Non-pigmented ciliary epithelial cell (primary cell): Measurements from ENCODE around the gene HERC6.
"Not testable (repeated sequence)": the region's sequence is repeated elsewhere in the genome, so short reads cannot be mapped to it uniquely, and the experiment has no call there.

ENCODE experiments used
- DNase-seq: peaks from one replicate; pipeline ENCODE4 v3.0.0-alpha.2; 2010; ENCODE audit warnings: low read depth

The HERC6 gene

DNA sequence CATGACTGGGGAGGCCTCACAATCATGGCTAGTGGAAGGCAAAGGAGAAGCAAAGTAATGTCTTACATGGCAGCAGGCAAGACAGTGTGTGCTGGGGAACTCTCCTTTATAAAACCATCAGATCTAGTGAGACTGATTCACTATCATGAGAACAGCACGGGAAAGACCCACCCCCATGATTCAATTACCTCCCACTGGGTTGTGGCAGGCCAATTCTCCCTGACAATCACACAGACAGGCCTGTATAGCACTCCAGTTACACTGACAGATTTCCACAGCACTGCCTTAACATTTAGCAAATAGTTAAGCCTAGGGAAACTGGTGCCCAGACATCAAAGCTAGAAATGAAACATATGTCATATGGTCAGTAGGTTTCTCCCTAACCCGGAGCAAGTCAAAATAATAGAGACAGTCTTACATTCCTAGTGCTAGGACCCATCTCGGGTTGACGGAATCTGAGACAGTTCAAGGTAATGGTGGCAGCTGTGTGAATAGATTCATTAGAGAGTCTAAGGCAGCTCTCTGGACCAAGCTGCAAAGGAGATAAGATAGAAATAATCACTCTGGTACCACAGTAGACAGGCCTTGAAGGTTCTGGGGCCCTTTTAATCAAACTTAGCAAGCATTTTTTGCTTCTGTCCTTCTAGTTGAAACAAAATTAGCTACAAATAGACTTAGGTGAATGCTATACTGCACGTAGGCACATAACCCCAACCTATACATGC is 68.9 kb downstream of the HERC6 start:
- DNase-seq: no peak

DNA sequence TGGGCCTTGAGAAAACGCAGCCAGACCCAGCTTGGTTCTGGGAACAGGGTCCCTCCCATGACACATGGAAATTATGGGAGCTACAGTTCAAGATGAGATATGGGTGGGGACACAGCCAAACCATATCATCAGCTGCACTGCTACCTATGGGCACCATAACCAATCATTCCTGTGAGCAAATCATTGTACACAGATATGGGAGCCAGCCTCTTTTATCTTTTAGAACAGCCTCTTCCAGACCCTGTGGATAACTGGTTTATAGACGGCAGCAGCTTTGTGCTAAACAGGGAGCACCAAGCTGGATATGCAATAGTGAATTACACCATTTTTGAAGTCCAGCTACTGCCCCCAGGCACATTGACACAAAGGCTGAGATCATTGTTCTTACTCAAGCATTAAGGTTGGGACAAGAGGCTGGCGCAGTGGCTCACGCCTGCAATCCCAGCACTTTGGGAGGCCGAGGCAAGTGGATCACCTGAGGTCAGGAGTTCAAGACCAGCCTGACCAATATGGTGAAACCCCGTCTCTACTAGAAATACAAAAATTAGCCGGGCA is 69.6 kb downstream of the HERC6 start:
- DNase-seq: not testable (repeated sequence)

DNA sequence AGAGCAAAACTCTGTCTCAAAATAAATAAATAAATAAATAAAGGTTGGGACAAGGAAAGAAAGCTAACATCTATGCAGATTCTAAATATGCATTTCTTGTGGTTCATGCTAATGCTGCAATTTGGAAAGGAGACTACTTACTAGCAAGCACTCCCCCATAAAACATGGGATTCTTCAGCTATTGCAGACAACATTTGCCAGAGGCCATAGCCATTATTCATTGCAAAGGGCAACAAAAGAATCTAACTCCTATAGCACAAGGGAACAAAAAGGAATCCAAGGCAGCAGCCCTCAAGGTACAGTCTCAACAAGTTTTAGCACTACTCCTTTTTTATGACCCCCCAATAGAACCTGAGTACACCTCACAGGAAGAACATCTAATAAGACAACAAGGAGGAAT is 70.2 kb downstream of the HERC6 start:
- DNase-seq: no peak

DNA sequence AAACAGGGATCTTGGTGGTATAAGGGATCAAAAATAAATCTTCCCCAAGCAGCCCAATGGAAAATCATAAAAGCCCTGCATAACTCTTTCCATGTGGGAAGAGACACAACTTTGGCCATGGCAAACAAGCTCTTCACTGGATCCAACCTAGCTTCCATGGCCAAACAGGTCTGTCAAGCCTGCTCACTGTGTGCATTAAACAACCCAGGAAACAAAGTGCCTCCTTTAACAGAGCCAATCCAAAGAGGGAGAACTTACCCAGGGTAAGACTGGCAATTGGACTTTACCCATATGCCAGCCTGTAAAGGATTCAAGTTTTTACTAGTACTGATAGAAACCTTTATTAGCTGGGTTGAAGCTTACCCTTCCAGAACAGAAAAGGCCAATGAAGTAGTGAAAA is 70.6 kb downstream of the HERC6 start:
- DNase-seq: no peak

DNA sequence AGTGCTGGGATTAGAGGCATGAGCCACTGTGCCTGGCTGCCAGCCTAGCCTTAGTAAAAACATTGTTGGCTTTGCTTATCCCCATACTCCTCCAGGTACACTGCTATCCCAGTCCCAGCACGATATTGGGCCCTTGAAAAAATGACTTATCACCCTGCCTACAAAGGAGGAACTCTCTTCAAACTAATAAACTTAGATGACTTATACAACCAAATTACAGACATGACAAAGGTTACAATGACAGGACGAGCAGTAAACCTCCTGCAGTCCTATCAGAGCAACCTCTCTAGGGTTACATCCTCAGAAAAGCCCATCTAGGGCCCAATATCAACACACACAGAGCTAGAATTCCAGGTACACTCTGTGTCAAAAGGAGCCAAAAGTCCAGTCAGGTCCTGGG is 72.6 kb downstream of the HERC6 start:
- DNase-seq: no peak

DNA sequence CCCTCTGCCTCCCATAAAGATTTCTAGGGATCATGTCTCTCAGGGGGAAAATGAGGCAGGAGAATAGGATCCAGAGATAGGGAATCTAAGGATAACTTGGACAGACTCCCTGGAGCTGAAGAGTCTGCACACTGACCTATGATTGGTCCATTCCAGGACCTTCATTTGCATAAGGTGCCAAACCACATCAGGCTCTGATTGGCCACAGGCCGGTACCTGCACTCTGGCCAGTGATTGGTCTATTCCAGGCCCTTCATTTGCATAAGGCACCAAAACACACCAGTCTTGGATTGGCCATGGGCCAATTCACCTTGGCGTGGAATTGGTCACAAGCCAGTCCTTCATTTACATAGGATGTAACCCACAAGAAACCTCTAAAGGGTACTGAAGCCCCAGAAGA is 74.3 kb downstream of the HERC6 start:
- no peak for DNase-seq

DNA sequence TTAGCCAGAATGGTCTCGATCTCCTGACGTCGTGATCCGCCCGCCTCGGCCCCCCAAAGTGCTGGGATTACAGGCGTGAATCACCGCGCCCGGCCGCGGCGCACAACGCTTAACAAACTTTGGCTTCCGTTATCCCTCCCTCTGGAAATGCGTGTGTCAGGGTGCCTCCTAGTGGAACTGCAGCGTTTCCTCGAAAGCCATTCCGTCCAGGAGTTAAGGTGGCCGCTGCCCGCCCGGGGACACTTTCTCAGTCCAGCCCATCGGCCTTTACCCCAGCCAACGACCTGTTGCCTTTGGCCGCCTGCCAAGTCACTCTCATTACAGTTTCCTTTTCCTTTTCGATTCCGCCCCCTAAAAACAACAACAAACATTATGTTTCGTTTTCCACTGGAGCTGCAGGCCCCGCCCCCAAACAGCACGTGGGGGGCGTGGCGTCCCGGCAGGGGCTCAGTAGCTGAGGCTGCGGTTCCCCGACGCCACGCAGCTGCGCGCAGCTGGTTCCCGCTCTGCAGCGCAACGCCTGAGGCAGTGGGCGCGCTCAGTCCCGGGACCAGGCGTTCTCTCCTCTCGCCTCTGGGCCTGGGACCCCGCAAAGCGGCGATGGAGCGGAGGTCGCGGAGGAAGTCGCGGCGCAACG is 78.1 kb downstream of the HERC6 start, which contains the start of gene HERC5:
Gene HERC5, plus strand, starts transcription at position 450 of the 637 bp plus-strand sequence. Its CDS starts 151 bp downstream, at position 601.
- peak; percentile 60 for DNase-seq

DNA sequence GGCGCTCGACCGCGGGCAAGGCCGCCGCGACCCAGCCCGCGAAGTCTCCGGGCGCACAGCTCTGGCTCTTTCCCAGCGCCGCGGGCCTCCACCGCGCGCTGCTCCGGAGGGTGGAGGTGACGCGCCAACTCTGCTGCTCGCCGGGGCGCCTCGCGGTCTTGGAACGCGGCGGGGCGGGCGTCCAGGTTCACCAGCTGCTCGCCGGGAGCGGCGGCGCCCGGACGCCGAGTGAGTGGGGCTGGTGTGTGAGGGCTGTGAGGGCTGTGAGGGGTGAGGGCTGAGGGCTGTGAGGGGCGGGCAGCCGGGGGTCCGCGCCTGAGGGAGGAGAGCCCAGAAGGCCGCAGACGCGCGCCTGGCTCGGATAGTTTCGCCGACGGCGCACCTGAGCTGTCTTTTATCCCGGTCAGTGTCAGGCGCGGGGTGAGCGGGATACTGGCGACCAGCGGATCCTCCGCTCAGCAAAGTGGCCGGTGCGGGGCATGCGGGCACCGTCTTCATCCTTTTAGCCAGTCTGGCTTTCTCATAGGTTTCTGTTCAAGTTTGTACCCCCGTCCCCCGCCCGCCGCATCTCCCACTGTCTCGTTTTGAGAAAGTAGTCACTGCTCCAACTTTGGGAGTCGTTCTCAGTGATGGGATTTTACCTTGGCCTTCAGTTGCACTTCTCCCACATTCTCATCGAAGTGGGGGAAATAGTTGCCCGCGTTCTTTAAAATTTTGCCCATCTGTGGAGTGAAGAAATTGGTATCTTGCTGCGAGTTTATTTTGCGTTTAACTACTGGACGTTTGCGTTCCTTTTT is 78.9 kb downstream of the HERC6 start:
- DNase-seq: no peak

DNA sequence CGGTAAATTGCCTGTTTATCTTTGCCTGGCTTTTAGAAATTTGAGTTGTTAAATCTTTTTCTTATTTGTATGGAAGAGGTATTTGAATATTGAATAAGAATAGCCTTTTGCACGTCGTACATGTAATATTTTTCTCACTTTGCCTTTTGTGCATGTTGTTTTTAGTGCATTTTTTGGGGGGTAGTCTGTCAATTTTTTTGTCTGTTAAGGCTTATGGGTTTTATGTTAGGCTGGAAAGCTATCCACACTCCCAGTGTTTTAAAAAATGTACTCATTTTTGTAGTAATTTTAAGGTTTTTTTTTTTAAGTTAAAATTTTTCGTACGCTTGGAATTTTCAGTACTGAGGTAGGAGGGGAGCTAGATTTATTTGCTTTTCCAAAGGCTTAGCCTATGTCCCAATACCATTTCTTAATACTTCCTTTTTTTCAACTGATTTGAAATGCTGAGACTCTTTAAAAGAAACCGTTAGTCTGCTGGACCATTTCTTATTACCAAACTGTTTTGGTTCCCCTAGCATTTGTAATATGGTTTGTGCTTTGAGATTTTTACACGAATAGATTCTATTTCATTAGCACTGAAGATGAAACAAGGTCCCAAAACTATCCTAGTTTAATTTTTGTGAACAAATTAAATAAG is 79.6 kb downstream of the HERC6 start:
- DNase-seq: no peak

DNA sequence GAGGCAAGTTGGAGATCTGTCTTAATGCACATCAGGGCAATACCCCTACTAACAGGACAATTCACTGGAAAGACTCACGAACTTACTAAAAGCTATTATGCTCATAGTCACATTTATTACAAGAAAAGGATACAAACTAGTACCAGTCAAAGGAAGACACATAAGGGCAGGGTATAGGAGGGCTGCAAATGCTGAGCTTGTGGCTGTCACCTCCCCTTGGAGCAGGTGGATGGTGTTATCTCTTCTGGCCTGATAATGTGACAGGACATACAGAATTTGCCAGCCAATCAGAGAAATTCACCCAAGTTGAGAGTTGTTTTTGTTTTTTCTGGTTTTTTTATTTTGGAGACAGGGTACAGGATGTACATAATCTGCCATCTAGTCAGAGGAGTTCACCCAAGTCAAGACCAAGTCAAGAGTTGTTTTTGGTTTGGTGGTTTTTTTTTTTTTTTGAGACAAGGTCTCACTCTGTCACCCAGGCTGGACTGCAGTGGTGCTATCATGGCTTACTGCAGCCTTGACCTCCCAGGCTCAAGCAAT is 87.1 kb downstream of the HERC6 start:
- no peak for DNase-seq

DNA sequence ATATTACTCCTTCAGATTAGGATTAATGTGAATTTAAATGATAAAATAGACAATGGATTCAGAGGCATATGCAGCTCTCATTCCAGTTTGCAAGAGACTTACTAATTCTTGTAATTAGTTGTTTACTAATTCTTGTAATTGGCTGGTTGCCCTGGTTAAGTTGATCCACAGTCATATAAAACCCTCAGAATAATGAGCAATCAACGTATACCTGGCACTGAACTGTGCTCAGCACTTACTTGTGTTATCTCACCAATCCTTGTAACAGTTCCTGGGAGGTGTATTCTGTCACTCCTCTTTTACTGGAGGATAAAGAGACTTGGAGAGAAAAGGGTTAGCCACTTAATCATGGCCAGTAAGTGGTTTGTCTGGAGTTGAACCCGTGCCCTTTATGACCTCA is 88.7 kb downstream of the HERC6 start:
- DNase-seq: no peak

DNA sequence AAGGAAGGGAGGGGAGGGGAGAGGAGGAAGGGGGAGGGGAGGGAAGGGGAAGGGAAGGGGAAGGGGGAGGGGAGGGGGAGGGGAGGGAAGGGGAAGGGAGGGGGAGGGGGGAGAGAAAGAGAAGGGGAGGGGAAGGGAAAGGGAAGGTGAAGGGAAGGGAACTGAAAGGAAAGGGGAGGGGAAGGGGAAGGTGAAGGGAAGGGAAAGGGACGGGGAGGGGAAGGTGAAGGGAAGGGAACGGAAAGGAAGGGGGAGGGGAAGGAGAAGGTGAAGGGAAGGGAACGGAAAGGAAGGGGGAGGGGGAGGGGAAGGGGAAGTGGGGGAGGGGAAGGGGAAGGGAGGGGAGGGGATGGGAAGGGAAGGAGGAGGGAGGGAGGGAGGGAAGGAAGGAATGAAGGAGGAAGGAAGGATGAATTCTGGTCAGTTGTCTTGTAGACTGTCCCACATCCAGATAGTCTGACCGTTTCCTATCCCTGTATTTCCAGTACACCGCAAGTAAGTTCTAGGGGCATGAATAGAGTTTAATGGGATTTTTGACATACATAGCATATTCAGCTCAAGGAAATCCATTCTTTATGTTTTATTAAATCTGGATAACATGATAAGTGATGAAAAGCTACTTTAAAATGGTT is 98.7 kb downstream of the HERC6 start:
- DNase-seq: no peak

DNA sequence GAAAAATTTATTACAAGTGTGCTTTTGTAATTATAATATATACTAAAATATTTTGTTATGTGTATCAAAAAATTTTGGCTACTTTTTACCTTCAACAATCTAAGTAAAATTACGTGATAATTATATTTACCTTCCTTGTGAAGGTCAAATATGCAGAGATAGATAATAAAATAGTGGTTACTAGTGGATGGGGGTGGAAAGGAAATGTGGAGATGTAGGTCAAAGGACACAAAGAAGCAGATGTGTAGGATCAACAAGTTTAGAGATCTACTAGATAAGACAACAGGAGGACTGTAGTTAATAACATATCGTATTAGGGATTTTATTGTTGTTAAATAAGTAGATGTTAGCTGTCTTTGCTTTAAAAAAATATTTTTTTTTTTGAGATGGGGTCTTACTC is 99.6 kb downstream of the HERC6 start:
- DNase-seq: no peak

DNA sequence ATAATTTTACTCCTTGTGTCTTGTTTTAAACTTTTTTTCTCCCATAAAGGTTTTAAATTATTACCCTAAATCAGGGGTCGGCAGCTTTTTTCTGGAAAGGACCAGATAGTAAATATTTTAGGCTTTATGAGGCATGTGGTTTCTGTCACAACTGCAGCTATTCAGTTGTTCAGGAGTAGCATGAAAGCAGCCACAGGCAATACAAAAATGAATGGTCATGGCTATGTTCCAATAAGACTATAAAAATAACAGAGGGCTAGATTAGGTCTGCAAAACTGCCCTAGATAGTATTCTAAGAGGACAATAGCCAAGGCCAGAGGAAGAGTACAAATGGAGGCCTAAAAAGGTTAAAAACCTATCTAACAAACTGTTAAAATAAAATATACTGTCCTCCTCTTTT is 102.9 kb downstream of the HERC6 start:
- no peak for DNase-seq

DNA sequence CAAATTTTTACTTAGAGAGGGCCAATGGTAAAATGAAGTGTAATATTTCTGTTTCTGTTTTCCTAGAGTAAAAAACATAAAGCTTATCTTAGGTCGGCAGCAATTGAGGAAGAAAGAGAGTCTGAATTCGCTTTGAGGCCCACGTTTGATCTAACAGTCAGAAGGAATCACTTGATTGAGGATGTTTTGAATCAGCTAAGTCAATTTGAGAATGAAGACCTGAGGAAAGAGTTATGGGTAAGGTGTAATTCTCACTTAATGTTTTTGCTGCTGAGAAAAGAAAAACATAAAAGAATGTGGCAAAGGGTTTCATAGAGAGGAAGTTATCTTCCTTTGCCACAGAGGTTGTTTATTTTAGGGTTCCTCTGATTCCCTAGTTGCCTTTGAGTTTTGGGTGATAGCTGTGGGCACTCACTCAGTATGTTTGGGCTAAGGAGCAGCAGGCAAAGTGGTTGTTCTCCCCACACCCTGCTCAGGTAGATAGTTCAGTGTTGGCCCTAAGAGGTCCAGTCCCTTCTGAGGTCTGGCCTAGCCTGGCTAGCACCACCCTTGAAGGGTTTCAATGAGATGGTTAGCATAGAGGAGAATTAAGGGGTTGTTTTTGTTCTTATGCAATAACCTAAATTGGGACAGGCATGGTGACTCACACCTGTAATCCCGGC is 110.6 kb downstream of the HERC6 start:
- no peak for DNase-seq
